CMK (cell line): ENCODE data around the gene MICAL1.

Experiments
- DNase-seq: peaks from one replicate; pipeline ENCODE4 v3.0.0-alpha.2; 2010; ENCODE audit warnings: low read depth

The MICAL1 gene

DNA sequence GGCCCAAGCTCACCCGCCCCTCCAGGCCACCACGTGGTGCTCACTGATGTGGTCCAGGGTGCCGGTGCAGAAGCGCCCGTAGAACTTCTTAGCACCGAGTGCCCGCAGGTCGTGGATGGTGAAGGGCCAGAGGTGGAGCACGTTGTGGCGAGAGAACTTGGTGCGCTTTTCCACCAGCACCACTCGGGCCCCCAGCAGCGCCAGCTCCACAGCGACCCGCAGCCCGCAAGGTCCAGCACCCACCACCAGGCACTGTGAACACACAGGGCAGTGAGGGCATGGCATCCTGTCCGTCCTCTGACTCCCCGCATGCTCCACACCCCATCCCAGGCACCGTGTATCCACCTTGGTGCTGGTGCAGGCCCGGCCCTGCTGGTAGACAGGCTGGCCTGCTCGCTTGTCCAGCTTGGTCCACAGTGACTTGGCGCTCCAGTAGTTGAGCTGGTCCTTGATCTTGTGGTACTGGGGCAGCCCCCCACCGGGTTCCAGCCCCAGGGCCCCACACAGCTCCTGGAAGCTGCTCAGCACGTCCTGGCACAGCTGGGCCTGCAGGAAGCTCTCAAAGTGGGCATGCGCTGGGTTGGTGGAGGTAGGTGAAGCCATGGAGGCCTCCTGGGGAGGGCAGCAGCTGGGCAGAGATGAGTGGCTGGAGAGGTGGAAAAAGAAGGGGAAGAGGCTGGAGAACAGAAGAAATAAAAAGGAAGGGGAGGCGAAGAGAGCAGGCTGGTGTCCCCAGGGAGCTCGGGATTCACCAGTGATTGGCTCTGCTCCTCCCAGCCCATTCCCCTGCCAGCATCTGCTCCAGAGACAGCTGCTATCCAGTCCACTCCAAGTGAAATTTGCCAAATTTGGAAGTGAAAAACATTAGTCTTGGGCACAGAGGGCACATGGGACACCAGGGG is 1.7 kb downstream of the MICAL1 start:
- no peak for DNase-seq

DNA sequence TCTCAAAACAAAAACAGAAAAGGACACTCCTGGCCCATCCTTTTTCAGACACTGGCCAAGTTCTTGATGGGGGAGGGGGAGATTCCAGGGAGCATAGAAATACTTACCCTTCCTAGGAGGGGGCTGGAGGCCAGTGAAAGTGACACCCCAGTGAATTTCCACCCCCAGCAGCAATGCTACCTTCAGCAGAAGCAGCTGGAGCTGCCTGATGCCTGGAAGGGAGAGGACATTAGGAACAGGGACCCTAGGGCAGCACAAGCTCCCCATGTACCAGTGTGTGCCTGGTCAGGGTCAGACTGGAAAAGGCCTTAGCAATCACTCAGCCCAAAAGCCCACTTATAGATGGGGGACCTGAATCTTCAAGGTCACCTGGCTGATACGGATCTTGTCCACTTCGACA is 2.4 kb downstream of the MICAL1 start:
- no peak for DNase-seq

DNA sequence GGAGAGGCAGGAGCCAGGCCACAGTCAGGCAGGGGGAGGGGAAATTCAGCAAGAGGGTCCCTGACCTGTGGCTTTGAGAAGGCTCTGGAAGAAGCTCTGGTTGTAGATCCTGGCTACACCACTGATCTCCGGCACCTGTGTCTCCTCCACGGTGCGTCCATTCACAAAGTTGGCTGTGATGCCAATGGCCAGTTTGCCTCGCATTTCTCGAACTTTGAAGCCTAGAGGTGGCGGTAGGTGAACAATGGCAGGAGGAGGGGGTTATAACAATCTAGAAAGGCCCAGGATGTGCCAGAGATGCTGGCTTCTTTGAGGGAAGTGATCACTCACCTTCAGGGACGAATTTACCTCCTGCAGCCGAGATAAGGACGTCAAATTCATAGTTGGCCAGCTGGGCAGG is 3.4 kb downstream of the MICAL1 start:
- no peak for DNase-seq

GRCh38 chr6:109451376-109451775 is 4.2 kb downstream of the MICAL1 start:
- no peak for DNase-seq

DNA sequence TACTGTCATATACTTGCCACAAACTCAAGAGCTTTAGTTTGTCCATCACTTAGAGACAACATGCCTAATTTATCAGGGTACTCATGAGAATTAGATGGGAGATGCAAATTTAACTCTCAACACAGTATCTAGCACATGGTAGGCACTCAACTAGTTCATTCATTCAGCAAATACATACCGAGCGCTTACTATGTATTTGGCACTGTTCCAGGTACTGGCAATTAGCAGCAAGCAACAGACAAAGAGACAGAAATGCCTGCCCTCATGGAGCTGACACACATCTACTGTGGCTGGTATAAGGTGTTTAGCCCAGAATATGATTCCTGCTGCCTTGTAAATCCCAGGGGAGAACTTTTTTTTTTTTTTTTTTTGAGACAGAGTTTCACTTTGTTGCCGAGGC is 4.8 kb downstream of the MICAL1 start:
- no peak for DNase-seq

- no peak for DNase-seq
Observed at GRCh38 chr6:109449795-109450673, 5.5 kb downstream of the MICAL1 start.

DNA sequence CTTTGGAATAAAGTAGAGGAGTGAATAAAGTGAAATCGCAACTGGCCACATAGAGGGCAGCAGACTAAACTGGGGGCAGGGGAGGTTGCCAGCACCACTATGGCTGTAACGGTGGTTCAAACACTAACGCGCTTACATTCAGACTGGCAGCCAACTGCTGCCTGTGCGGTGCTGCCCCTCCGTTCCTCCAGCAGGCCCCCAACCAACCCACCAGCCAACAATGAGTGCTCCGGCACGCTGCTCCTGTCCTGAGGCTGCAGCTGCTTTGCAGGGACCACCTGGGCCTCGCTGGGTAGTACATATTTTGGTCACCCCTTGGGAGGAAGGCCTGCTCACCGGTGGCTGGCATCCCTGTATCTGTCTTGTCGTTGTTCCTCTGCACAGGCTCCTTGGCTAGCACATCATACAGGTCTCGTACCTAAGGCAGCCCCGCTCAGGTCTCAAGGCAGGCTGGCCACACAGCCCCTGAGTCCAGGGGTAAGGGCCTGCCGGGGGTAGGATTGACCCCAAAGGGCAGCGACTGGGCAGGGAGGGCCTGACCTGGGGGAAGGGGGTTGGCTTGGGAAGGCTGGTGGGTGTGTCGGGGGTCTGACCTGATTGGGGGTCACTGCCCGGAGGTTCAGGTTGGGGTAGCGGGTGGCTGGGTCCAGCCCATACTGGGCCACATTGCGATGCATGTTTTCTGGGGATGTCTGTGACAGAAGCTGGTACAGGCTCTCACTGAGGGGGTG is 6.3 kb downstream of the MICAL1 start:
- no peak for DNase-seq

DNA sequence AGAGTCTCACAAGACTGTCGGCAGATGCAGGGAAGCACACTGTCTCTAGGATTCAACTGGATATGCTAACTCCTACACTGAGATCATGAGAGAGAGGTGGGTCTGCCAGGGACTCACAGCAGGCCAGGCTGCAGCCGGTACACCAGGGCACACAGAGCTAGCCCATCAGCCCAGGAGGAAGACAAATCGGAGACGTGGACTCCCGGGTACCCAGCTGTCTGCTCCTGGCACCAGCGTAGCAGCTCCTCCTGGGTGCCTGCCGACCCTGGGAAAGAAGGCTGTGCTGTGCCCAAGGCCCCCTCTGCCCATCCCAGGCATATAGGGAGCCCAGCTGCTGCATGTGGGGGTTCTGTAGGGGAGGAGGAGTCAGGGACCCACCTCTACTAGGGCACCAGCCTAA is 7.0 kb downstream of the MICAL1 start:
- no peak for DNase-seq

GRCh38 chr6:109447878-109448555 is 7.6 kb downstream of the MICAL1 start:
- no peak for DNase-seq

- DNase-seq = no peak
Observed at GRCh38 chr6:109447087-109447486, 8.5 kb downstream of the MICAL1 start.

DNA sequence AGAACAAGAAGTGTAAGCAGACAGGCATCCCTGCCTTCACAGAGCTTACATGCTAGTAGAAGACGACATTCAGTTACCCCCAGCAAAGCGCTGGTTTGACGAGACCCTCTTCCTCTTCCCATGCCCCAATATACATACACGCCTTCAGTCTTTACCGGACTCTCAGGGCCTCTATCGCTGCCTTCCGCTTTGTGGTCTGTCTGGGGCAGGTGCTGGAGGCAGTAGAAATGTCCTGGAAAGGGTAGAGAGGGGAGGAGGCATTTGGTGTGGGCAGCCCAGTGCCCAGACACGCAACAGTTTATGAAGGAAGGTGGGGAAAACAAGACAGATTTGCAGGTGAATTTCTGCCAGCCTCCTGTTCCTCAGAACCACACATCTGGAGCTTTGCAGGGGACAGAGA is 9.0 kb downstream of the MICAL1 start:
- DNase-seq = no peak

DNA sequence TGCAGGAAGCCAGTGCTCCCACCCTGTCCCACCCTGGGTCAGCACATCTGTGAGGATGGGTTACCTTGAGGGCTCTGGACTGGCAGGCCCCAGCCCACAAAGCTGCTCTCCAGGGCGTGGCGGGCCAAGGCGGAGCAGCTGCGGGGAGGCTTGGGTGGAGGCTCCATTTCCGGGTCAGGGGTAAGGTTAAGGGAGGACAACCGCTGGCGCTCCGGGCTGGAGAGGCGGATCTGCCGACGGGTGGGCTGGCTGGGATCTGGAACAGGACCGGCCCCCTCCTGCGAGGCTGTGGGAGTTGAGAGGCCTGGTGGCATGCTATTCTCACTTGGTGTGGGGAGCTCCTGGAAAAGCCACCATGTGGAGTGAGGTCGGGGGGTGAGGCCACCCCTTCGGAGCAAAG is 9.5 kb downstream of the MICAL1 start:
- no peak for DNase-seq

DNA sequence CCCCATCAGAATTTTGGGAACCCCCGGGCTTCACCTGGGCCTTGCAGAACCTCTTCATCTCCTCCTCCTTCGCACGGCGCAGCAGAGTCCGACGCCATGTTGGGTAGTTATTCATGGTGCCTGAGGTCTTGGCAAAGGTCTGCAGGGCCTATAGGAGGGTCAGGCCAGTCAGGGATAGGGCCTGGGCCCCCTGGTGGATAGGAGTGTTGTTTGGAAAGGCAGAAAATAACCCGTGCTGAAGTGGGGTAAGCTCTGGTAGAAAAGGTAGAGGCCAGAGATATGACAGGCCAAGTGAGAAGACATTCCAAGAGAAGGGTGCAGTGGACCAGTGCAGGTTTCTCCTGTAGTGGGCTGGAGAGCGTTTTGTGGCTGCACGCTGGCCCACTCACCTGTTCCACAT is 10.2 kb downstream of the MICAL1 start:
- DNase-seq = no peak

- DNase-seq = no peak
Observed at GRCh38 chr6:109443425-109443950, 12.1 kb downstream of the MICAL1 start.

DNA sequence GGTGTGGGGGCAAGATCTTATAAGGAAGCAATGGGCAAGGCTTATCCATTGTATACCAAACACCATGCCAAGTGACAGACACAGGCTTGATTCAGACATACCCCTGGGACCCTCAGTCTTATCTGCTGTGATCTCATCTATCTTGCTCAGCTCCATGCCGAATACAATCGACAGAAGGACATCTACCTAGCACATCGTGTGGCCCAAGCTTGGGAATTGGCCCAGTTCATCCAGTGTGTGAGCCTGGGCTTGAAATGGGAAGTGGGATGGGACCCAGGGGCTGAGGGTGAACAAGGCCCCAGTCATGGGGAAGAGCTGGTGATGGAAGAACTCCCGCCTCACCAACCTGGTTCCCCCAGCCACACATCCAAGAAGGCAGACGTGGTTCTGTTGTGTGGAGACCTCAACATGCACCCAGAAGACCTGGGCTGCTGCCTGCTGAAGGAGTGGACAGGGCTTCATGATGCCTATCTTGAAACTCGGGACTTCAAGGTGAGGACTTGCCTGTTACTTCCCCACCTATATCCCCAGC is 13.1 kb downstream of the MICAL1 start:
- no peak for DNase-seq

- peak; percentile 45 for DNase-seq
Observed at GRCh38 chr6:109441069-109441816, 14.3 kb downstream of the MICAL1 start.

- peak; percentile 68 for DNase-seq
Observed at GRCh38 chr6:109440331-109441068, 15.1 kb downstream of the MICAL1 start, which contains the start of the genes PPIL6 and SMPD2. Gene PPIL6, minus strand, starts transcription at chr6:109440628. Its CDS starts 38 bp downstream, at chr6:109440590. Gene SMPD2, plus strand, starts transcription at chr6:109440724. Its CDS starts 398 bp downstream, at chr6:109441122.

GRCh38 chr6:109436041-109436440 is 19.5 kb downstream of the MICAL1 start:
- DNase-seq = no peak

DNA sequence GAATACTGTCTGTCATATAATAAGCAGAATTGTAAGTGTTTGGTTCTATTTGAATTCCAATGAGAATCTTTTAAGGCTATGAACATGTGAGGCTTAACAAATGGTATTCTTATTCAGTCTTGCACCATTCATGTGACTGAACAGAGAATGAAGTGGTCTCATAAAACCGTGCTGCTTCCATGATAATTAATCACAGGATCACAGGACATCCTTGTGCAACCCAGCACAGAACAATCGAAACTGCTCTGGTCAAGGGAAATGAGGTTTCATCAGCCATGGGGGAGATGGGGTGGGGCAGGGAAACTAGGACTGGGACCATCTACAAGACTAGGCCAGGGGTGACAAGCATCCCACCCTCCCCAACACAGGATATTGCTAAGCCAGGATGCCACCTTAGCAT is 21.1 kb downstream of the MICAL1 start:
- no peak for DNase-seq

GRCh38 chr6:109429496-109429895 is 26.1 kb downstream of the MICAL1 start:
- DNase-seq = no peak
